DMS79 (cell line): ENCODE results near the gene SUCO.
A peak's percentile ranks its signal among the peaks of the same experiment; 100 is the strongest.

ENCODE experiments used
- DNase-seq: peaks from one replicate; lab custom pipeline; 2025; lab: John Stamatoyannopoulos, UW

SUCO gene

GRCh38 chr1:172517081-172517480 is 15.9 kb upstream of the SUCO start:
- no peak for DNase-seq

- DNase-seq = no peak
These were observed 15.4 kb upstream of the SUCO start for GRCh38 chr1:172517545-172517944.

- no peak for DNase-seq
These were observed 3.6 kb upstream of the SUCO start for GRCh38 chr1:172529304-172529703.

- no peak for DNase-seq
These were observed 3.0 kb upstream of the SUCO start for GRCh38 chr1:172530000-172530399.

GRCh38 chr1:172531412-172532182 is 1.4 kb upstream of the SUCO start:
- no peak for DNase-seq

GRCh38 chr1:172532183-172532699 is 709 bp upstream of the SUCO start:
- DNase-seq = peak; percentile 89

- DNase-seq = no peak
These were observed 682 bp downstream of the SUCO start for GRCh38 chr1:172533513-172534151.

- DNase-seq = no peak
These were observed 3.3 kb downstream of the SUCO start for GRCh38 chr1:172536256-172536655.

GRCh38 chr1:172537366-172537765 is 4.4 kb downstream of the SUCO start:
- no peak for DNase-seq

- DNase-seq = no peak
These were observed 5.0 kb downstream of the SUCO start for GRCh38 chr1:172537827-172538391.

- no peak for DNase-seq
These were observed 7.7 kb downstream of the SUCO start for GRCh38 chr1:172540635-172541034.

GRCh38 chr1:172544481-172545104 is 11.6 kb downstream of the SUCO start:
- DNase-seq = no peak

- DNase-seq = no peak
These were observed 12.6 kb downstream of the SUCO start for GRCh38 chr1:172545396-172546004.

- DNase-seq = no peak
These were observed 14.1 kb downstream of the SUCO start for GRCh38 chr1:172547071-172547470.

- no peak for DNase-seq
These were observed 16.8 kb downstream of the SUCO start for GRCh38 chr1:172549621-172550280.

- DNase-seq = no peak
These were observed 18.3 kb downstream of the SUCO start for GRCh38 chr1:172551279-172551678.

GRCh38 chr1:172554915-172555314 is 22.0 kb downstream of the SUCO start:
- DNase-seq = no peak

GRCh38 chr1:172556461-172556860 is 23.5 kb downstream of the SUCO start:
- no peak for DNase-seq

- DNase-seq = no peak
These were observed 24.3 kb downstream of the SUCO start for GRCh38 chr1:172557270-172557669.

- DNase-seq = no peak
These were observed 26.7 kb downstream of the SUCO start for GRCh38 chr1:172559572-172560210.

GRCh38 chr1:172561252-172561651 is 28.3 kb downstream of the SUCO start:
- DNase-seq = no peak
